TTC549 (cell line): ENCODE results near the gene TMEM121B.
"Not testable (repeated sequence)": the region's sequence is repeated elsewhere in the genome, so short reads cannot be mapped to it uniquely, and the experiment has no call there.

ENCODE experiments used
- FAIRE-seq: peaks from 2 replicates; lab custom pipeline; 2012; peaks lifted over from hg19 to GRCh38; lab: Jason Lieb, UNC

TMEM121B gene

GRCh38 chr22:17121233-17122195 lies at the start of gene TMEM121B:
Gene TMEM121B (minus strand): TSS chr22:17121360. CDS start chr22:17121127, 233 bp downstream.
- no peak for FAIRE-seq

GRCh38 chr22:17167486-17167885 lies 46.3 kb upstream of the TMEM121B start:
- FAIRE-seq: no peak

- FAIRE-seq: no peak
Observed at GRCh38 chr22:17164392-17165024, 43.3 kb upstream of the TMEM121B start.

- FAIRE-seq: no peak
Observed at GRCh38 chr22:17162731-17163130, 41.6 kb upstream of the TMEM121B start.

GRCh38 chr22:17161991-17162390 lies 40.8 kb upstream of the TMEM121B start:
- no peak for FAIRE-seq

- no peak for FAIRE-seq
Observed at GRCh38 chr22:17159504-17159951, 38.4 kb upstream of the TMEM121B start.

- FAIRE-seq: no peak
Observed at GRCh38 chr22:17158568-17159503, 37.7 kb upstream of the TMEM121B start, which contains the start of gene HDHD5. Gene HDHD5 (minus strand): TSS chr22:17159277. CDS start chr22:17159251, 26 bp downstream.

GRCh38 chr22:17158176-17158567 lies 37.0 kb upstream of the TMEM121B start:
- no peak for FAIRE-seq

GRCh38 chr22:17157714-17158113 lies 36.6 kb upstream of the TMEM121B start:
- FAIRE-seq: no peak

GRCh38 chr22:17155941-17156340 lies 34.8 kb upstream of the TMEM121B start:
- FAIRE-seq: no peak

GRCh38 chr22:17152971-17153370 lies 31.8 kb upstream of the TMEM121B start:
- FAIRE-seq: no peak

- FAIRE-seq: no peak
Observed at GRCh38 chr22:17152340-17152739, 31.2 kb upstream of the TMEM121B start.

GRCh38 chr22:17149076-17149815 lies 28.1 kb upstream of the TMEM121B start:
- no peak for FAIRE-seq

GRCh38 chr22:17147458-17147857 lies 26.3 kb upstream of the TMEM121B start:
- not testable (repeated sequence) for FAIRE-seq

- no peak for FAIRE-seq
Observed at GRCh38 chr22:17145021-17145680, 24.0 kb upstream of the TMEM121B start.

- no peak for FAIRE-seq
Observed at GRCh38 chr22:17143826-17144225, 22.7 kb upstream of the TMEM121B start.

GRCh38 chr22:17143101-17143500 lies 21.9 kb upstream of the TMEM121B start:
- FAIRE-seq: no peak

GRCh38 chr22:17140826-17141766 lies 19.9 kb upstream of the TMEM121B start:
- no peak for FAIRE-seq

- FAIRE-seq: no peak
Observed at GRCh38 chr22:17140022-17140421, 18.9 kb upstream of the TMEM121B start.

- no peak for FAIRE-seq
Observed at GRCh38 chr22:17138513-17138912, 17.4 kb upstream of the TMEM121B start.
